Fibroblast of peridontal ligament (primary cell): ENCODE results near the gene MMP20.

Source experiments
- DNase-seq: peaks from one replicate; pipeline ENCODE4 v3.0.0-alpha.2; 2010; ENCODE audit errors: extremely low read depth

MMP20 gene

GRCh38 chr11:102623128-102623527, 2.0 kb downstream of the MMP20 start:
- no peak for DNase-seq

DNA sequence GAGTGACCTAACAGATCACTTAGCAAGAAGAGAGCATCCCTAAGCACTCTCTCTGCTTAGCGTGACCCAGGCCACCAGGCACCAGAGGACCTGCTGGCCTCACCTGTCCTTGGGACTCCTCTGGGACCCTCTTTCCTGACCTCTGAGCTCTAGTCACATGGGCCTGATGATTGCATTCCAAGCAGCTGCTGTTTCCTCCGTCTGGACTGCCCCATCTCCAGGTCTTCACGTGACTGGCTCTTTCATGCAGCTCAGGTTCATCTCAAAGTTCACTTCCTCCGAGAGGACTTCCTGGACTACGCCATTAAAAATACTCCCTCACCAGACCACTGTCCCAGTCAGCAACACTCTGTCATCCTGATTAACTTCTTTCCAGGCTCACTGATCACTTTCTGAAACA, 2.9 kb downstream of the MMP20 start:
- no peak for DNase-seq

GRCh38 chr11:102620818-102621561, 4.1 kb downstream of the MMP20 start:
- DNase-seq: peak; percentile 27

DNA sequence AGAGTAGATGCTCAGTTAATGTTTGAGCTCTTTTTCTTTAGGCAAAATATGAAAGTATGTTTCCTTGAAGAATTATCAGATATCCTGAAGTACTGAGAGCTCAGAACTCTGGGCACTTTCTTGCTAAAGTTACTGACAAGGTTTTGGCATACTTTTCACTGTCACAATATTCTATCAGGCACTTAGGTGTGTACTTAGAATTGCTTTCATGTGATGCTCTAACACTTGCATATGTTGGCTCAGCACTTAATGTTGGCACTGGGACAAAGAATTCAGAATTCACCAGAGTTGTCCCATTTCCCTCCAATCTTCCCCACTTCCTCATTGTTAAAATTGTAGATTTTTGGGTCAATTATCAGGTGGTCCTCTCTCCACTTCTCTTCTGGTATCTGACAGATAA, 5.0 kb downstream of the MMP20 start:
- no peak for DNase-seq

- DNase-seq: no peak
These were observed 7.6 kb downstream of the MMP20 start for GRCh38 chr11:102617466-102618008.

GRCh38 chr11:102615894-102616432, 9.2 kb downstream of the MMP20 start:
- no peak for DNase-seq

DNA sequence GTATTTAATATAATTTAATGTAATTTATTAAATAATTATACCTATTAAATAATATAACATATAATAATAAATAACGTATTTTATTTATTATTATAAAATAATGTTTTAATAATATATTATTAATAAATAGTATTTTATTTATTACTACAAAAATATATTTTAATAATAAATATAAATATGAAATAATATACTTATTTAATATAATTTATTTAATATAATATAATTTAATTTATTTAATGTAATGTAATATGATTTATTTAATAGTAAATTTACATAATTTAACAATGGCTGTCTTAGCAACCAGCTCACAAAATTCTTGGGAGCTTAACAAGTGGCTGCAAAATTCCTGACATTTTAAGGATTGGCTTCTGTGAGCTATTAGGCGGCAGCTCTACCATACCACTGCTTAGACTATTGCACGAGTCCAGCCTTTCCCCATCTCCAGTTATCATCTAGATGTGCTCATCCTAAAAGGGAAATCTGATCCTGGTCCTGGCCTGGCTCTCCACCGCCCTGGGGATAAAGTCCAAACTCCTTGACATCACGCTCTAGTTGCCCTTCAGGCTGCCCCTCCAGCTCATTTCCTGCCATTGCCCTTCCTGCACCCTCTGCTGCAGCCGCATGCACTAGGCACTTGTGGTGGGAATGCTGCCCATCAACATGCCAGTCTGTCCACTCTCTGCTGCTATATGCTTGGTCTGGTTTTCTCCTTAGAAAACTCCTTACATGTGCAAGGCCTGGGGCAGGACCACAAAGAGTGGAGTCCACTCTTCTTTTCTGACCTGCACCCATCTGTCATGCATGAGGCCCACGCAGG, 9.8 kb downstream of the MMP20 start:
- no peak for DNase-seq

DNA sequence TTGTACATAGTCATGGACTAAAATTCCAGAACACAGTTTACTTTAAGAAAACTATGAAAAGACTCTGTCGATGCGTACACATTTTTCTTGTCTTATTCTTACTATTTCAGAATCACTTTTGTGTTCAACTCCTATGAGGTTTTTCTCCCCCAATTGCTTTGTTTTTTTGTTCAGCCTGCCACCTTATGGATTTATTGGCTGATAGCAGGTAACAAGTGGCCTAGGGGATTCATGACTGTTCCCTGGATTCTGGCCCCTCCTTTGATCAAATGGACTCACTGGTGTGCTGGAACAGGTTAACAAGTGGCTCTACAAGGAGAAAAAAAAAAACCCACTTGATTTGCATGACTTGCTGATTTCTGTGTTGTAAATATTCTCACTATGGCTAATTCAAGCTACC, 10.6 kb downstream of the MMP20 start:
- DNase-seq: peak; percentile 20

GRCh38 chr11:102614031-102614430, 11.1 kb downstream of the MMP20 start:
- no peak for DNase-seq

- no peak for DNase-seq
These were observed 11.7 kb downstream of the MMP20 start for GRCh38 chr11:102613450-102613849.

DNA sequence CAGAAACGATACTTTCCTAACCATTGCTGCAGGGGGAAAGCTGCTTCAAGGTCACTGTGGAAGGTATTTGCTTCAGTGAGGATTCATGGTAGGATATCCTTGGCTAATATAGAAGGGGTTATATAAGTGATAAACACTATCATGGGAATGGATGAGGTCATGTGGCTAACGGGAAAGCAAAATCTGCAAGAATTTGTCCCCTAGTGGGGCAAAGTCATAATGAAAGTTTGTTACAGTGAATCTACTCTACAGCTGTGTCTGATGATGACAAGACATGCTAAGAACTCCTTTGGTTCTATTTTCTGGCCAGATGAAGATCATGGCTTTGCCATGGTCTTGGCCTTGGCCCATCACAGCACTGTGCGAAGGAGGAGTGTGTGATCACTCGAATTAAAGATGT, 13.8 kb downstream of the MMP20 start:
- no peak for DNase-seq

GRCh38 chr11:102610200-102610599, 14.9 kb downstream of the MMP20 start:
- no peak for DNase-seq

GRCh38 chr11:102608699-102609098, 16.4 kb downstream of the MMP20 start:
- DNase-seq: no peak

- no peak for DNase-seq
These were observed 20.3 kb downstream of the MMP20 start for GRCh38 chr11:102604875-102605274.

DNA sequence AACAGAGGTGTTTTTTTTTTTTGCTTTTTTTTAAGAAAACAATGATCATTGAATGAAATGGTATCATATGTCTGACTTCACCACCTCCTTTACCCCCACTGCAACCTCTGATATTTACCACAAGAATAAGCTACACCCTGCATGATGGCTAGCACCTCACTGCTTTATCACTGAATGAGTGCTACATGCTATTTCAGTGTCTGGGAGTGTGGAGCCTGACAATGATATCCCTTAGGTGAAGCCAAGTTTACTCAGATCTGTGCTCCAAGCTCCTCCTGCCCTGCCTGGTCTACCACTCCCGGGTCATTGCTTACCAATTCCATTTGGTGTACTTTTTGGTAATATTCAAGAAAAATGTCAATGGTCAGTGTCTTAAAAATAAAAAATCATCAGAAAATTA, 21.1 kb downstream of the MMP20 start:
- DNase-seq: no peak

DNA sequence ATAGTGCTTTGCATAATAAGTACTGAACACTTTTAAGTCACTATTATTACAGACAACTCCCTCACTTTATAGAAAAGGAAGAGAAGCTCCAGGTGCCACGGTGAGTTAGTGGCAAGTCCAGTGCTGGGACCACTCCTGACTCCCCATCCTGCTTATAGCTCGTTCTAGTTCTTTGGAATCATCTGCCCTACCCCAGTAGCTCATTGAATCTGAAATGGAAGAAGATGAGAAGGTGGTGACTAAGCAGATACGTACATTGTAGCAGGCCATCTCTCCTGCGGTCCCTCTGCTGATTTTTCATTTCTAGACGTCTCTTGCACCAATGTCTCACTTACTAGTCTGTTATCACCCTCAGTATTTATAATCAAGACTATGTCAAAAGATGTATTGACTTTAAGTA, 21.6 kb downstream of the MMP20 start:
- DNase-seq: no peak

GRCh38 chr11:102603091-102603490, 22.0 kb downstream of the MMP20 start:
- peak; percentile 59 for DNase-seq

DNA sequence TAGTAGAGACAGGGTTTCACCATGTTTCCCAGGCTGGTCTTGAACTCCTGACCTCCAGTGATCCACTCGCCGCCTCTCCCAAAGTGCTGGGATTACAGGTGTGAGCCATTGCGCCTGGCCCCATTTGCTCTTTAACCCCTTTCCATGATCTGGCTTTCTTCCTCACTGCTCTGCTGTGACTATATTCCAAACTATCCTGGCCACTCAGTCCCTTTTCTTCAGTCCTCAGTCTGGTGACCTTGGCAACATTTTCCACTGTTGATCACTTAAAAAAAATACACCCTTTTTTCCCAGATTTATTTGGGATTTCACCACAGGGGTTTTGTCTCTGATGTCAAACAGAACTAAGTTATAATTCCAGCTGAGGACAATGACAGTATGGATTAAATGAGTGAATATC, 24.5 kb downstream of the MMP20 start:
- DNase-seq: no peak

DNA sequence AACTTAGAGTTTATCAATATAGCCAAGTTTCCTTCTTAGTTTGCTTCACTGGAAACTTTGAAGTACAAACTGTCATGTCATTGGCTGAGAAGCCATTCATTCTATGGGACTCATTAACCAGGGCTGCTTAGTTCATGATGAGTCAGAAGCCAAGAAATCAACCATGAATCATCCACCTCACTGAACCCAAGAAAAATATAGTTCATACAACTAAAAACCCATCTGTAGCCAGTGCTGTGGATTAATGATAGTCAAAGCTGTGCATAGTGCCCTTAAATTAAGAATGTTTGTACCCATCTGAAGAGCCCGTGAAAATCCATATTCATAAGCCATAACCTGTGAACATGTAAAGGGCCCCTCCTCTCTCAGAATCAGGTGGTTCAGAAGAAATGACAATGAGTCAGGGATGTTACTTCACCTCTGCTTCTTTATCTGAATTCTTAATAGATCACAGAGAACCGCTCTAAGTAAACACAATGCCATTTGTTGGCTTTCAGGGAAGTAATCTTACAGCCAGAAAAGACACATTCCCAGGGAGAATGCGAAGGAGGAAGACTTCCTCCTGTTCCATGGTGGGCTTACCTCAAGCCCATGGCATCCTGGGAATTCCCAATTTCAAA, 25.4 kb downstream of the MMP20 start:
- peak; percentile 93 for DNase-seq

GRCh38 chr11:102598272-102598671, 26.9 kb downstream of the MMP20 start:
- DNase-seq: no peak

DNA sequence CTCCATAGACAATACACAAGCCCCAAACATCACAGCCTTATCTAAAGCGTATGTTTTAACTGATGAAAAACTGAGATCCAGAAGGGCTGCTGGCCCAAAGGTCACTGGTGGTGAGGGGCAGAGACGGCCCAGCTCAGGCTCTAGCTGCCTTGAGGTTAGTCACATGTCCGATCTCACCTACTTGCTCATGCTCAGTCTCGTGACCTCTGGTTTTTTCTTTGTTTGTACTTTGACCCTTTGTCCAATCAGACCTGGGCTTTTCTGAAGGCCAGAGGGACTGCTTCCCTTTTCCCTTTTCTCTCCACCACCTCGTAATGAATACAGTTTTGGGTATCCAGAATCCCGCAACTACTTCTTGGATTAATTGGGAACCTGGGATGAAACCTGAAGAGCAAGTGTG, 28.6 kb downstream of the MMP20 start:
- DNase-seq: no peak
